HG03521 (cell line): ENCODE measurements around the gene CAV2.
"Not testable (repeated sequence)": the region's sequence is repeated elsewhere in the genome, so short reads cannot be mapped to it uniquely, and the experiment has no call there.

ENCODE experiments used
- ATAC-seq: cut with Tn5 transposase; IDR thresholded peaks from one replicate; pipeline ENCODE4 v1.9.1; 2021; ENCODE audit warnings: mild to moderate bottlenecking, moderate library complexity; ENCODE audit not compliant: unreplicated experiment

Gene CAV2

GRCh38 chr7:116499168-116500077 lies at the start of gene CAV2:
TSS of gene CAV2 (plus strand) at chr7:116499738. CDS start at chr7:116499782, 44 bp downstream.
- no peak for ATAC-seq

- no peak for ATAC-seq
Observed at GRCh38 chr7:116449950-116450349, 49.6 kb upstream of the CAV2 start.

GRCh38 chr7:116451957-116452729 lies 47.4 kb upstream of the CAV2 start:
- ATAC-seq: no peak

GRCh38 chr7:116454377-116454776 lies 45.2 kb upstream of the CAV2 start:
- no peak for ATAC-seq

- no peak for ATAC-seq
Observed at GRCh38 chr7:116455009-116455408, 44.5 kb upstream of the CAV2 start.

GRCh38 chr7:116455499-116455898 lies 44.0 kb upstream of the CAV2 start:
- no peak for ATAC-seq

GRCh38 chr7:116461500-116461899 lies 38.0 kb upstream of the CAV2 start:
- ATAC-seq: no peak

GRCh38 chr7:116463956-116464355 lies 35.6 kb upstream of the CAV2 start:
- no peak for ATAC-seq

GRCh38 chr7:116464375-116464774 lies 35.2 kb upstream of the CAV2 start:
- ATAC-seq: no peak

GRCh38 chr7:116465125-116465524 lies 34.4 kb upstream of the CAV2 start:
- no peak for ATAC-seq

GRCh38 chr7:116468534-116468933 lies 31.0 kb upstream of the CAV2 start:
- no peak for ATAC-seq

- no peak for ATAC-seq
Observed at GRCh38 chr7:116477625-116478024, 21.9 kb upstream of the CAV2 start.

GRCh38 chr7:116478834-116479233 lies 20.7 kb upstream of the CAV2 start:
- ATAC-seq: no peak

- ATAC-seq: no peak
Observed at GRCh38 chr7:116483271-116483942, 16.1 kb upstream of the CAV2 start.

- not testable (repeated sequence) for ATAC-seq
Observed at GRCh38 chr7:116484389-116484788, 15.1 kb upstream of the CAV2 start.

- no peak for ATAC-seq
Observed at GRCh38 chr7:116487907-116488521, 11.5 kb upstream of the CAV2 start.

GRCh38 chr7:116490351-116490750 lies 9.2 kb upstream of the CAV2 start:
- no peak for ATAC-seq

- no peak for ATAC-seq
Observed at GRCh38 chr7:116491887-116492653, 7.5 kb upstream of the CAV2 start.

- no peak for ATAC-seq
Observed at GRCh38 chr7:116492654-116493109, 6.9 kb upstream of the CAV2 start.

GRCh38 chr7:116493449-116493848 lies 6.1 kb upstream of the CAV2 start:
- no peak for ATAC-seq
